Breast epithelium (tissue), 3 donors: ENCODE measurements around the gene ALG6.

Experiments used
- POLR2AphosphoS5 ChIP-seq, 3 donors: sonication (generic); formaldehyde crosslinking; IDR thresholded peaks; one replicate each; pipeline ENCODE4 v1.6.1; 2017; ENCODE audit warnings: antibody characterized with exemption in 3 of 3
- TF ChIP-seq, protein P1 (sequence below), 3 donors: fragments of 450-650 bp; IDR thresholded peaks; one replicate each; pipeline ENCODE4 v1.5.1; 2016 to 2017; ENCODE audit warnings: antibody characterized with exemption in 3 of 3, mild to moderate bottlenecking in 3 of 3, moderate library complexity in 3 of 3

DNA sequence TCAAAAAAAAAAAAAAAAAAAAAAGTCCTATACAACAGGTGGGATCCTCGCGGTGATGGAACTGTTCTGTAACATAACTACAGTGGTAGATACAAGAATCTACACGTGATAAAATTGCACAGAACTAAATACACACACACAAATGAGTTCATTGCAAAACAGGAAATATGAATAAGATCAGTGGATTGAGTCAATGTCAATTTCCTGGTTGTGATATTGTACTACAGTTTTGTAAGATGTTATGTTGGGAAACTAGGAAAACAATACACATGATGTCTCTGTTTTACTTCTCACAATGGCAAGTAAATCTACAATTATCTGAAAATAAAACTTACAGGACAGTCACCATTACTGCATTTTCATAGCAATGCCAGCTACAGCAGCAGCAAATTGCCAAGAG is 95.8 kb downstream of the ALG6 start:
- no peak for TF ChIP-seq POLR2AphosphoS5 (IDR thresholded peaks at IDR 0.05)
- TF ChIP-seq, protein P1, sequence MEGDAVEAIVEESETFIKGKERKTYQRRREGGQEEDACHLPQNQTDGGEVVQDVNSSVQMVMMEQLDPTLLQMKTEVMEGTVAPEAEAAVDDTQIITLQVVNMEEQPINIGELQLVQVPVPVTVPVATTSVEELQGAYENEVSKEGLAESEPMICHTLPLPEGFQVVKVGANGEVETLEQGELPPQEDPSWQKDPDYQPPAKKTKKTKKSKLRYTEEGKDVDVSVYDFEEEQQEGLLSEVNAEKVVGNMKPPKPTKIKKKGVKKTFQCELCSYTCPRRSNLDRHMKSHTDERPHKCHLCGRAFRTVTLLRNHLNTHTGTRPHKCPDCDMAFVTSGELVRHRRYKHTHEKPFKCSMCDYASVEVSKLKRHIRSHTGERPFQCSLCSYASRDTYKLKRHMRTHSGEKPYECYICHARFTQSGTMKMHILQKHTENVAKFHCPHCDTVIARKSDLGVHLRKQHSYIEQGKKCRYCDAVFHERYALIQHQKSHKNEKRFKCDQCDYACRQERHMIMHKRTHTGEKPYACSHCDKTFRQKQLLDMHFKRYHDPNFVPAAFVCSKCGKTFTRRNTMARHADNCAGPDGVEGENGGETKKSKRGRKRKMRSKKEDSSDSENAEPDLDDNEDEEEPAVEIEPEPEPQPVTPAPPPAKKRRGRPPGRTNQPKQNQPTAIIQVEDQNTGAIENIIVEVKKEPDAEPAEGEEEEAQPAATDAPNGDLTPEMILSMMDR (IDR thresholded peaks at IDR 0.05): no peak
